ENCODE measurements around the gene VEGFD. TPM values are rescaled to one million over a fixed set of nuclear protein-coding genes. Genes with fewer than 3 reads are reported as not detected.

VEGFD gene
- polyA plus RNA-seq, 1 donor (not counting 4 experiments of a cell fraction or from before 2014, with no cell fraction given), result 0.14 TPM

DNA sequence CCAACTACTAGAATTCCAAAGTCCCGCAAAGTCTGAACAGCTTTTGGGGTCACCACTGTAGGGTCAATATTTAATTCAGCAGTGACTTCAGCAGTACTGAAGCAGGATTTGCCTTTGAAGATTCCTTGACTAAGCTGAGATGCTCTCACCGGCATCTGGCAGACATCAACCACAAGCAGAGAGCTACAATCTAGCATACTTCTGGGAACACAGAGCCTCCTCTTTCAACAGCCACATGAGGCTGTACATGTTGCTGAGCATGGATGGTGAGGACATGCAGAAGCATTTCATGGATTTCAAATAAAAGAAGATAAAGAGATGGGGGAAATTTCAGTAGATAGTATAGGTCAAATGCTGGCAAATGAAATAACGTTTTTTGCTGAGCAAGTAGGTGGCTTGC, 62.1 kb downstream of the VEGFD start:
- H3K4me3 ChIP-seq (ENCODE audit: control insufficient read depth in 2 of 3, extremely low read depth in 1 of 3, insufficient read depth in 2 of 3, low read depth in 1 of 3, low read length in 3 of 3), result no peak overlapping the region
- no peak overlapping the region for H2AFZ ChIP-seq (ENCODE audit: control insufficient read depth, low read length)
- FAIRE-seq (no peak), DNase-seq (ENCODE audit: low read depth, low spot score) (no peak)
- H3K27ac ChIP-seq (ENCODE audit: control insufficient read depth, insufficient read depth, low read length), result no peak overlapping the region
- no peaks in the 10 kb centered on the region for H3K27me3 ChIP-seq (ENCODE audit: control insufficient read depth, extremely low read depth, insufficient read depth, low read length)
- TF ChIP-seq CTCF (optimal IDR thresholded peaks at IDR 0.05 in 1 of 3, IDR thresholded peaks at IDR 0.05 in 1 of 3, conservative IDR thresholded peaks at IDR 0.05 in 1 of 3; ENCODE audit: extremely low read depth in 1 of 3, insufficient read depth in 2 of 3, low read length in 3 of 3) (no peak), EZH2 (IDR thresholded peaks at IDR 0.05; ENCODE audit: low read length) (no peak)
- H3K9me1 ChIP-seq (ENCODE audit: control insufficient read depth, extremely low read depth, insufficient read depth, low read length), result no peaks in the 10 kb centered on the region
- H3K4me2 ChIP-seq (ENCODE audit: control insufficient read depth, extremely low read depth, insufficient read depth, low read depth, low read length), result no peak overlapping the region
- no peaks in the 10 kb centered on the region for H3K4me1 ChIP-seq (ENCODE audit: control insufficient read depth, extremely low read depth, insufficient read depth, low read length)
- H3K79me2 ChIP-seq (ENCODE audit: control insufficient read depth, insufficient read depth, low read length), result no peaks in the 10 kb centered on the region
- peaks cover 0 to 2% of the 10 kb centered on the region in 2 experiments for H3K36me3 ChIP-seq (ENCODE audit: control insufficient read depth in 2 of 2, extremely low read depth in 1 of 2, insufficient read depth in 2 of 2, low read length in 2 of 2)
- H3K9me3 ChIP-seq (ENCODE audit: control insufficient read depth, low read depth, low read length), result no peaks in the 10 kb centered on the region
- H3K9ac ChIP-seq (ENCODE audit: control insufficient read depth, extremely low read depth, insufficient read depth, low read length), result no peak overlapping the region
- dilution Hi-C loops (cut with MboI; ENCODE audit: extremely low pct_ligation_motif_present, low sequenced_read_pairs), result no loop called here
- H4K20me1 ChIP-seq (ENCODE audit: control insufficient read depth, extremely low read depth, insufficient read depth, low read length), result no peaks in the 10 kb centered on the region

DNA sequence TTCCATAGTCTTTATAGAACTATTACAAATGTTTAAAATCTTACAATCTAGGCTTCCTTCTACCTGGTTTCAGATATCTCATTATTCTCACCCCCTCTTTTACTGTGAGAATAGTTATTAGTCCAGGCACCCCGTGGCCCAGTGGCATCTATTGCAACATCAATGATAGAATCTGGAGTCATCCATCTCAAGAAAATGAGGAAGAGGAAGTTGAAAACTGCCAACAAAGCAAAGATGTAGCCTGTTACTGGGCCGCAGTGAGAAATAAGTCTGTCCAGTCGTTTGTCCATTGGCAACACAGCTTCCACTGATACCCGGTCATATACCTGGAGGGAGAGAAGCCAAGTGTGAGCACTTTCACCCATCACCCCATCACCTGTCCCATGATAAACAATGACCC, 62.8 kb downstream of the VEGFD start:
- DNase-seq (ENCODE audit: low read depth, low spot score) (no peak), FAIRE-seq (no peak)
- H4K20me1 ChIP-seq (ENCODE audit: control insufficient read depth, extremely low read depth, insufficient read depth, low read length), result no peaks in the 10 kb centered on the region
- H2AFZ ChIP-seq (ENCODE audit: control insufficient read depth, low read length), result no peak overlapping the region
- no peaks in the 10 kb centered on the region for H3K9me1 ChIP-seq (ENCODE audit: control insufficient read depth, extremely low read depth, insufficient read depth, low read length)
- H3K4me3 ChIP-seq (ENCODE audit: control insufficient read depth in 2 of 3, extremely low read depth in 1 of 3, insufficient read depth in 2 of 3, low read depth in 1 of 3, low read length in 3 of 3), result no peak overlapping the region
- H3K79me2 ChIP-seq (ENCODE audit: control insufficient read depth, insufficient read depth, low read length), result no peaks in the 10 kb centered on the region
- no peak for TF ChIP-seq CTCF (optimal IDR thresholded peaks at IDR 0.05 in 1 of 3, IDR thresholded peaks at IDR 0.05 in 1 of 3, conservative IDR thresholded peaks at IDR 0.05 in 1 of 3; ENCODE audit: extremely low read depth in 1 of 3, insufficient read depth in 2 of 3, low read length in 3 of 3)
- TF ChIP-seq EZH2 (IDR thresholded peaks at IDR 0.05; ENCODE audit: low read length), result no peak
- dilution Hi-C loops (cut with MboI; ENCODE audit: extremely low pct_ligation_motif_present, low sequenced_read_pairs), result no loop called here
- H3K36me3 ChIP-seq (ENCODE audit: control insufficient read depth in 2 of 2, extremely low read depth in 1 of 2, insufficient read depth in 2 of 2, low read length in 2 of 2), result peaks cover 0 to 2% of the 10 kb centered on the region in 2 experiments
- H3K9ac ChIP-seq (ENCODE audit: control insufficient read depth, extremely low read depth, insufficient read depth, low read length), result no peak overlapping the region
- no peak overlapping the region for H3K27ac ChIP-seq (ENCODE audit: control insufficient read depth, insufficient read depth, low read length)
- H3K4me1 ChIP-seq (ENCODE audit: control insufficient read depth, extremely low read depth, insufficient read depth, low read length), result no peaks in the 10 kb centered on the region
- no peak overlapping the region for H3K4me2 ChIP-seq (ENCODE audit: control insufficient read depth, extremely low read depth, insufficient read depth, low read depth, low read length)
- no peaks in the 10 kb centered on the region for H3K27me3 ChIP-seq (ENCODE audit: control insufficient read depth, extremely low read depth, insufficient read depth, low read length)
- H3K9me3 ChIP-seq (ENCODE audit: control insufficient read depth, low read depth, low read length), result no peaks in the 10 kb centered on the region

Data from keratinocyte (primary cell).